Cardiac muscle cell (in vitro differentiated cells and primary cell): ENCODE measurements around the gene BHMT2. TPM values are rescaled to one million over a fixed set of nuclear protein-coding genes. Genes with fewer than 3 reads are reported as not detected.
A peak's percentile ranks its signal among the peaks of the same experiment; 100 is the strongest.

Experiments used
- DNase-seq, 2 donors: peaks; one replicate each; pipeline versions ENCODE4 v3.0.0 to v3.0.0-alpha.2; 2010 to 2017; ENCODE audit warnings: low read depth in 1 of 2, low spot score in 1 of 2
- H3K27ac ChIP-seq: fragments of 200-600 bp; sonication (generic); 2 replicates; pipeline ENCODE4 v1.5.1; 2016
- H3K27me3 ChIP-seq: fragments of 200-600 bp; sonication (generic); 2 replicates; pipeline ENCODE4 v1.6.0; 2016; ENCODE audit warnings: control low read depth
- H3K36me3 ChIP-seq: fragments of 200-600 bp; sonication (generic); 2 replicates; pipeline ENCODE4 v1.5.1; 2016; ENCODE audit warnings: control low read depth
- H3K4me1 ChIP-seq: fragments of 200-600 bp; sonication (generic); 2 replicates; pipeline ENCODE4 v1.8.1; 2017; ENCODE audit warnings: low read depth, mild to moderate bottlenecking, mixed run types
- H3K4me3 ChIP-seq: fragments of 200-600 bp; sonication (generic); 2 replicates; pipeline ENCODE4 v1.5.1; 2016; ENCODE audit warnings: mild to moderate bottlenecking
- H3K9me3 ChIP-seq: fragments of 200-600 bp; sonication (generic); 2 replicates; pipeline ENCODE4 v1.5.1; 2017; ENCODE audit warnings: low read depth, mild to moderate bottlenecking, control low read depth
- CTCF ChIP-seq: IDR thresholded peaks from 2 replicates; pipeline ENCODE4 v1.5.1; 2012; ENCODE audit warnings: low read depth, mild to moderate bottlenecking, low read length
- polyA plus RNA-seq: library from polyadenylated mRNA; unstranded; fragments of >200 nt; fragmentation: Nextera tagmentation; extraction: Ambion mirVana; gene quantifications from 2 replicates; pipeline ENCODE4 v1.2.1, GENCODE V29; 2016
- total RNA-seq: library from RNA; depleted of rRNA; stranded (reverse); fragments of >200 nt; gene quantifications from 2 replicates; pipeline ENCODE4 v1.2.3, GENCODE V29; 2016

Gene BHMT2
- total and polyA plus RNA-seq, 2 experiments from 2014 or later = not detected

GRCh38 chr5:79105868-79106267 lies 36.3 kb downstream of the BHMT2 start:
- peaks cover 15% of the 10 kb centered on the region for H3K27me3 ChIP-seq
- no peaks in the 10 kb centered on the region for H3K36me3 ChIP-seq
- DNase-seq = no peak
- H3K4me1 ChIP-seq = no peaks in the 10 kb centered on the region
- no peak overlapping the region for H3K27ac ChIP-seq
- TF ChIP-seq CTCF = no peak
- H3K4me3 ChIP-seq = no peak overlapping the region
- no peaks in the 10 kb centered on the region for H3K9me3 ChIP-seq

GRCh38 chr5:79107020-79107796 lies 37.6 kb downstream of the BHMT2 start:
- Histone ChIP-seq H3K4me3 (no peak overlapping the region), H3K4me1 (no peaks in the 10 kb centered on the region), H3K9me3 (no peaks in the 10 kb centered on the region), H3K27me3 (peaks cover 28% of the 10 kb centered on the region), H3K27ac (no peak overlapping the region), H3K36me3 (no peaks in the 10 kb centered on the region)
- TF ChIP-seq CTCF = no peak
- peak in 1 of 2 donors; percentile 28 for DNase-seq

- H3K36me3 ChIP-seq = no peaks in the 10 kb centered on the region
- H3K27ac ChIP-seq = no peak overlapping the region
- TF ChIP-seq CTCF = no peak
Observed at GRCh38 chr5:79108086-79108485, 38.5 kb downstream of the BHMT2 start.

GRCh38 chr5:79108792-79109191 lies 39.2 kb downstream of the BHMT2 start:
- Histone ChIP-seq H3K4me1 (no peaks in the 10 kb centered on the region), H3K4me3 (no peak overlapping the region), H3K9me3 (no peaks in the 10 kb centered on the region), H3K36me3 (no peaks in the 10 kb centered on the region), H3K27ac (no peak overlapping the region), H3K27me3 (peaks cover 44% of the 10 kb centered on the region)
- no peak for TF ChIP-seq CTCF
- DNase-seq = no peak

More at GRCh38 chr5:79108086-79108485, 38.5 kb downstream of the BHMT2 start:
- H3K27me3 ChIP-seq = peaks cover 37% of the 10 kb centered on the region
- H3K4me1 ChIP-seq = no peaks in the 10 kb centered on the region
- DNase-seq = no peak
- H3K9me3 ChIP-seq = no peaks in the 10 kb centered on the region
- no peak overlapping the region for H3K4me3 ChIP-seq

GRCh38 chr5:79109527-79110492 lies 40.2 kb downstream of the BHMT2 start:
- no peaks in the 10 kb centered on the region for H3K9me3 ChIP-seq

More at GRCh38 chr5:79109527-79110492, 40.2 kb downstream of the BHMT2 start:
- peak; percentile 45 for TF ChIP-seq CTCF
- H3K27me3 ChIP-seq = peaks cover 55% of the 10 kb centered on the region
- no peaks in the 10 kb centered on the region for H3K36me3 ChIP-seq
- H3K4me3 ChIP-seq = no peak overlapping the region
- DNase-seq = peak in 1 of 2 donors; percentile 15
- H3K27ac ChIP-seq = no peak overlapping the region
- H3K4me1 ChIP-seq = no peaks in the 10 kb centered on the region
